K562 (cell line): Measurements from ENCODE around the gene ZNF584. TPM values are rescaled to one million over a fixed set of nuclear protein-coding genes. Genes with fewer than 3 reads are reported as not detected.
A peak's percentile ranks its signal among the peaks of the same experiment; 100 is the strongest.

Source experiments
- EP300 ChIP-seq: IDR thresholded peaks from 2 replicates; pipeline ENCODE4 v1.6.1; 2012; ENCODE audit warnings: low read length, improper control_type of control experiment
- GATAD2B ChIP-seq: fragments of 450-650 bp; IDR thresholded peaks from 2 replicates; pipeline ENCODE4 v1.6.1; 2017; ENCODE audit warnings: mild to moderate bottlenecking, borderline replicate concordance
- GMEB1 ChIP-seq: fragments of 250-450 bp; sonication (Bioruptor Pico); IDR thresholded peaks from 2 replicates; pipeline ENCODE4 v1.4.0; 2020; ENCODE audit warnings: mild to moderate bottlenecking
- HCFC1 ChIP-seq: IDR thresholded peaks from 2 replicates; pipeline ENCODE4 v1.6.1; 2012; ENCODE audit warnings: low read depth, low read length, improper control_type of control experiment
- HLTF ChIP-seq: fragments of 450-650 bp; IDR thresholded peaks from 2 replicates; pipeline ENCODE4 v1.6.1; 2016
- NBN ChIP-seq: fragments of 450-650 bp; IDR thresholded peaks from 2 replicates; pipeline ENCODE4 v1.6.1; 2016; ENCODE audit warnings: low read depth, mild to moderate bottlenecking
- NCOR1 ChIP-seq: fragments of 450-650 bp; IDR thresholded peaks from 2 replicates; pipeline ENCODE4 v1.6.1; 2016; ENCODE audit warnings: mild to moderate bottlenecking, moderate library complexity
- NFRKB ChIP-seq: fragments of 450-650 bp; IDR thresholded peaks from 2 replicates; pipeline ENCODE4 v1.6.1; 2016; ENCODE audit warnings: low read depth
- NKRF ChIP-seq: fragments of 450-650 bp; IDR thresholded peaks from 2 replicates; pipeline ENCODE4 v1.6.1; 2016; ENCODE audit warnings: borderline replicate concordance
- RBBP5 ChIP-seq: fragments of 200-600 bp; sonication (generic); IDR thresholded peaks from 2 replicates; pipeline ENCODE4 v1.6.1; 2012; ENCODE audit warnings: borderline replicate concordance, mild to moderate bottlenecking, low read length, control low read depth, inconsistent platforms; ENCODE audit not compliant: insufficient read depth, poor library complexity, severe bottlenecking
- RFX1 ChIP-seq: fragments of 450-650 bp; IDR thresholded peaks from 2 replicates; pipeline ENCODE4 v1.6.1; 2016; ENCODE audit warnings: mild to moderate bottlenecking, moderate library complexity
- SAFB ChIP-seq: fragments of 200-400 bp; formaldehyde crosslinking; IDR thresholded peaks from 2 replicates; pipeline ENCODE4 v1.6.1; 2017; ENCODE audit warnings: low read depth, low read length, borderline replicate concordance
- SIX5 ChIP-seq, 2 experiments: IDR thresholded peaks; 2 replicates each; pipeline ENCODE4 v1.6.1; 2011; ENCODE audit warnings: low read length in 2 of 2, borderline replicate concordance in 1 of 2, low read depth in 1 of 2, mild to moderate bottlenecking in 1 of 2, moderate library complexity in 1 of 2; ENCODE audit not compliant: insufficient read depth in 1 of 2
- SRSF1 ChIP-seq: fragments of 200-400 bp; formaldehyde crosslinking; IDR thresholded peaks from 2 replicates; pipeline ENCODE4 v1.6.1; 2017; ENCODE audit warnings: mild to moderate bottlenecking, low read depth, low read length, moderate library complexity
- SUPT5H ChIP-seq: fragments of 450-650 bp; IDR thresholded peaks from 2 replicates; pipeline ENCODE4 v1.6.1; 2016
- ZNF717 ChIP-seq: fragments of 250-450 bp; sonication (Bioruptor Pico); IDR thresholded peaks from 2 replicates; pipeline ENCODE4 v1.5.0; 2021
- ZNF764 ChIP-seq: fragments of 250-450 bp; sonication (Bioruptor Pico); IDR thresholded peaks from 2 replicates; pipeline ENCODE4 v1.4.0; 2020; ENCODE audit warnings: low read depth, mild to moderate bottlenecking, moderate library complexity
- polyA plus RNA-seq, 8 experiments: library from polyadenylated mRNA; depleted of rRNA in 4 of 8; stranded (reverse) in 5 of 8; unstranded in 3 of 8; fragments of >200 nt; fragmentation: Nextera tagmentation in 2 of 8; fragmentation: Illumina TruSeq in 1 of 8; extraction: Ambion mirVana in 2 of 8; extraction: Trizol in 1 of 8; gene quantifications; 2 replicates each; pipeline versions ENCODE4 v1.2.1 to v1.2.3, GENCODE V29; 2011 to 2014; ENCODE audit warnings: inconsistent platforms in 1 of 8, missing spikeins in 1 of 8
- total RNA-seq, 7 experiments: library from RNA; depleted of rRNA in 6 of 7; stranded (reverse); fragments of >200 nt in 6 of 7; fragmentation: Illumina TruSeq in 2 of 7; extraction: Trizol in 2 of 7; gene quantifications; 2 replicates each; pipeline versions ENCODE4 v1.2.1 to v1.2.3, GENCODE V29; 2011 to 2021; ENCODE audit warnings: low replicate concordance in 1 of 7

ZNF584 gene
- total and polyA plus RNA-seq, 9 of the 15 experiments (the other 6 are each of a cell fraction or from before 2014, with no cell fraction given), result 5.8 to 43.4 (median 24.6) TPM

GRCh38 chr19:58408152-58409009, at the start of gene ZNF584 (continued):
- TF ChIP-seq NKRF (peak; percentile 70; the same call in 1 of the 2 replicates), NBN (0 out of 2 replicates have a peak, but pooled peaks have one; percentile 22), HLTF (peak; percentile 23; the same call in 1 of the 2 replicates), NFRKB (no peak), HCFC1 (peak; percentile 95), ZNF764 (CRISPR knock-in tag) (no peak), GMEB1 (CRISPR knock-in tag) (peak; percentile 97), SRSF1 (0 out of 2 replicates have a peak, but pooled peaks have one; percentile 76), SAFB (peak; percentile 97), NCOR1 (peak; percentile 55), ZNF717 (no peak), RFX1 (peak; percentile 94), EP300 (peak; percentile 26; the same call in 1 of the 2 replicates), SIX5 (IDR thresholded peaks at IDR 0.05; ENCODE audit: borderline replicate concordance in 1 of 2, insufficient read depth in 1 of 2, low read depth in 1 of 2, low read length in 2 of 2) (peak; percentile 73 to 87), RBBP5 (peak; percentile 94), GATAD2B (peak; percentile 69; the same call in 1 of the 2 replicates), SUPT5H (peak; percentile 95)
